Effector memory CD8-positive, alpha-beta T cell (primary cell): Measurements from ENCODE around the gene CXCR6.

ENCODE experiments used
- ATAC-seq: fragments of 150-1000 bp; cut with Tn5 transposase; replicated peaks from 2 replicates; pipeline ENCODE4 v1.10.0; 2021; ENCODE audit warnings: mild to moderate bottlenecking, moderate library complexity
- DNase-seq, 3 experiments: peaks; one replicate each; pipeline ENCODE4 v3.0.0; 2021
- H3K27ac Mint-ChIP-seq, 2 donors: one replicate each; pipeline ENCODE4 v1.8.0; 2022; ENCODE audit warnings: mild to moderate bottlenecking in 2 of 2, mixed read lengths in 2 of 2, moderate library complexity in 2 of 2
- H3K27me3 Mint-ChIP-seq, 2 donors: one replicate each; pipeline ENCODE4 v1.8.0; 2022; ENCODE audit warnings: mixed read lengths in 2 of 2
- H3K36me3 Mint-ChIP-seq: one replicate; pipeline ENCODE4 v1.8.0; 2022; ENCODE audit warnings: mild to moderate bottlenecking, moderate library complexity, mixed read lengths; ENCODE audit not compliant: insufficient read depth
- H3K4me1 Mint-ChIP-seq, 2 donors: one replicate each; pipeline ENCODE4 v1.8.0; 2022; ENCODE audit warnings: low read depth in 2 of 2, mixed read lengths in 2 of 2
- H3K4me3 Mint-ChIP-seq, 2 donors: one replicate each; pipeline ENCODE4 v1.8.0; 2022; ENCODE audit warnings: mild to moderate bottlenecking in 2 of 2, mixed read lengths in 2 of 2, moderate library complexity in 2 of 2
- H3K9me3 Mint-ChIP-seq, 2 donors: one replicate each; pipeline ENCODE4 v1.8.0; 2022; ENCODE audit warnings: mixed read lengths in 2 of 2

Gene CXCR6

DNA sequence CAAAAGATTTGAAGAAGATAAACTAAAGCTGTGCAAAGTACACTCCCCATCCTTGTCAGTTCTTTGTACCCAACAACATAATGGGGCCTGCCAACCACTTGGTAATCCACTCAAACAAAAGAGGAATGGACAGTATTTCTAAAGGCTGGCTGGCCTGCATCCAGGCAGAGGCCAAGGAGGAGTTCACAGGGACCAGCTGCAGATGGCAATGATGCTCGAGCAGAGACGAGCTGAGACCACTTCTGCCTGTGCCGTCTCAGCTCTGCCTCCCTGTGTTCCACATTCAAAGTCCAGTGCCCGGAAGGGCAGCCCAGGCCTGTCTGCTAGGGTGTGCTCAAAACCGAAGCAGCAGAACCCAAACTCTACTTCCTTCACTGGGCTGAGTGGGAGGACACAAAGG lies 14.3 kb downstream of the CXCR6 start:
- ATAC-seq, result no peak
- Mint-ChIP-seq H3K27me3 (no peaks in the 10 kb centered on the region), H3K36me3 (peaks cover 89% of the 10 kb centered on the region), H3K4me1 (peaks cover 55 to 60% of the 10 kb centered on the region in 2 donors), H3K9me3 (no peaks in the 10 kb centered on the region), H3K4me3 (peak overlapping the region; percentile 64 to 66), H3K27ac (peak overlapping the region; percentile 94 to 96)
- no peak for DNase-seq

DNA sequence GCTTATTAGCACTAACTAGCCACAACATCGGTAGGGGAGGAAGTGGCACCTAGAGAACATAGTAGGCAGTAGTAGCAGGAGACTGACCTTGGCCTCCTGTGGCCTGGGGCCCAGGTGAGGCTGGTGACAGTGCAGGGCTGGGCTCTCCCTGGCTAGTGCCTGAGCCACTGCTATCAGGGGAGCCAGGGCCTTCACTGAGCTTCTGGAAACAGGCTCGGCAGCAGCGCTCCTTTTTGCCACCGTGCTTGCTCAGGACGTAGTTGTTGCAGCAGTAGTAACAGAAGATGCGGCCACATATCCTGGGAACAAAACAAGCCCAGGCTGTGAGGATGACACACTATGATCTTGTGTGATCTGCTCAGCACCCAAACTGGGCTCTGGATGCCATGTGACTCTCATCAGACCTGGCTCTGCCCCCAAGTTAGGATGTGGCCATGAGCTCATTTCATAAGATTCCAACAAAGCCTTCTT lies 15.1 kb downstream of the CXCR6 start:
- DNase-seq (peak in 1 of 3 experiments; percentile 40), ATAC-seq (peak; percentile 67)
- H3K9me3 Mint-ChIP-seq, result no peaks in the 10 kb centered on the region
- no peaks in the 10 kb centered on the region for H3K27me3 Mint-ChIP-seq
- peaks cover 57 to 62% of the 10 kb centered on the region in 2 donors for H3K4me1 Mint-ChIP-seq
- peaks cover 84% of the 10 kb centered on the region for H3K36me3 Mint-ChIP-seq
- H3K4me3 Mint-ChIP-seq, result peak overlapping the region; percentile 64 to 66
- peak overlapping the region; percentile 94 to 96 for H3K27ac Mint-ChIP-seq

DNA sequence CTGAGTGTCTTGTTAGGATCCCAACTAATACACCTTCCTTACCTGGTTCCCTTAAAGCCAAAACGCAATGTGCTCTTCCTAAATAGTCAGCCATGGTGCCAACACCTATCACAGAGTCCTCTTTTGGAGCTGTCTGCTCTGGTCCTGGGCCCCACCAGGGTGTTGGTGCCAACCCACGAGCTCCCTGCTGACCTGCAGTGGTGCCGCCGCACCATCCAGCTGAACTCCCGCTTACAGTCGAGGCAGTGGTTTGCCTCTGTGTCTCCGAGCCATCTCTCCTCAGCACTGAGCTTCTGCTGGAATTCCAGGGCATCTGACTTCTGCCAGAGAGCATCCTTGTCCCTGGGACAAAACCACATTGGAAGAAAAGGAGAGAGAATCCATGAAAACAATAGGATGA lies 15.9 kb downstream of the CXCR6 start:
- ATAC-seq (no peak), DNase-seq (no peak)
- Mint-ChIP-seq H3K9me3 (no peaks in the 10 kb centered on the region), H3K4me3 (peak overlapping the region; percentile 64 to 66), H3K27me3 (no peaks in the 10 kb centered on the region), H3K4me1 (peaks cover 62 to 65% of the 10 kb centered on the region in 2 donors), H3K36me3 (peaks cover 82% of the 10 kb centered on the region), H3K27ac (peak overlapping the region; percentile 94 to 96)

DNA sequence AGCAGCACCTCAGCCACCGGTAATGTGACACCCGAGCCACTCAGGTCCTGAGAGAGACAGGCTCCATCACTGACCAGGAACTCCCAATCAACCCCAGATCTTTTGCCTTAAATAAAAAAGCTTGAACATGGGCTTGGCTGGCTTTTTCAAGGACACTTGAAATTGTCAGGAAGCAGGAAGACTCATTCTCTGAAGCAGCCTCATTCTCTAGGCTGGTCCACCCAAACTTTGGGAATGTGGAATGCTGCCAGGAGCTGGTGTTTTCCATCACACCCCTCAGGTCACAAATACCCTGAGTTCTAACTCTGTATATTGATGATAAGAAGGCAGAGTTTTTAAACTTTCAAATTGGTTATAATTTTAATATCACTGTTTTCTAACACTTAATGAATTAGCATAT lies 17.0 kb downstream of the CXCR6 start:
- ATAC-seq, result no peak
- peak overlapping the region; percentile 94 to 96 for H3K27ac Mint-ChIP-seq
- H3K36me3 Mint-ChIP-seq, result peaks cover 77% of the 10 kb centered on the region
- H3K9me3 Mint-ChIP-seq, result no peaks in the 10 kb centered on the region
- DNase-seq, result no peak
- H3K27me3 Mint-ChIP-seq, result no peaks in the 10 kb centered on the region
- peaks cover 66 to 71% of the 10 kb centered on the region in 2 donors for H3K4me1 Mint-ChIP-seq
- H3K4me3 Mint-ChIP-seq, result no peak overlapping the region

DNA sequence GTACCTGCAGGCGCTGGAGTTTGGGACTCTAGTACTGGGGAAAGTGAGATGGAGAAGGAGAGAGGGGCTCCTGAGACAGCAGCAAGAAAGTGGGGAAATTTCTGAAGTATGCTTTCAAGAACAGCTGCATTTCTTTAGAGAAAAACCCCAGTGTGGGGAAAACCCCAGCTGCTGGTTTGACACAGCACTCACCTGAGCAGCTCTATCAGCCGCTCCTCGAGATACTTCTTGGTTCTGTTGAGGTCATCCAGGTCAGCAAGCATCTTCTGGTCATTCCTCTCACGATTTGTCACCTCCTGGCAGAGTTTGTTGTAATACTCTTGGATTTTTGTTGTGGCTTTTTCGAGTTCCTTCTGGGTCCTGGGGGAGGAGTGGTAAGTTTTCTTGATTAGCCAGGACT lies 18.8 kb downstream of the CXCR6 start:
- Mint-ChIP-seq H3K4me1 (peaks cover 79 to 84% of the 10 kb centered on the region in 2 donors), H3K9me3 (no peaks in the 10 kb centered on the region), H3K27me3 (no peaks in the 10 kb centered on the region), H3K36me3 (peaks cover 67% of the 10 kb centered on the region), H3K27ac (peak overlapping the region; percentile 83 to 95), H3K4me3 (peak overlapping the region in 1 of 2 donors; percentile 74)
- ATAC-seq (peak; percentile 45), DNase-seq (no peak)

DNA sequence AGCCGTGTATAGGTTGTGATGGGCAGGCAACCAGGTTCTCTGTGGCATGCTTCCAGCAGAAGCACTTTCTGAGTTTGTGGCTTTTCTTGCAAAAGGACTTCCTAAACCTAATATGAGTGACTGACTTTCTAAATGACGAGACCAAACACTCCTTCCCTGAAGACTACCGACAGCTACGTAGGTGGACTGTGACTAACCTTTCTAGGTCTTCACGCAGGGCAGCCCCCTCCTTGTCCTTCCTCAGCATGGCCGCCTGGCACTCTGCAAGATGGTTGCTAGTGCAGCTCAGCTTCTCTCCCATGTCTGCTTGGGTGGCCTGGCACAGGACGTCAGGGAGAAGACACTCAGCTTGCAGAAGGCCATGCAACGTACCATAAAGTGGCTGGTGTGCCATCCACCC lies 20.9 kb downstream of the CXCR6 start:
- H3K27me3 Mint-ChIP-seq, result no peaks in the 10 kb centered on the region
- H3K36me3 Mint-ChIP-seq, result peaks cover 70% of the 10 kb centered on the region
- no peaks in the 10 kb centered on the region for H3K9me3 Mint-ChIP-seq
- H3K4me1 Mint-ChIP-seq, result peaks cover 78 to 82% of the 10 kb centered on the region in 2 donors
- peak overlapping the region; percentile 74 to 75 for H3K4me3 Mint-ChIP-seq
- peak; percentile 59 for ATAC-seq
- DNase-seq, result no peak
- H3K27ac Mint-ChIP-seq, result peak overlapping the region; percentile 83 to 95

GRCh38 chr3:45965253-45965652 lies 22.0 kb downstream of the CXCR6 start:
- H3K27me3 Mint-ChIP-seq, result no peaks in the 10 kb centered on the region
- peak; percentile 58 for ATAC-seq
- H3K27ac Mint-ChIP-seq, result peak overlapping the region; percentile 83 to 95
- DNase-seq, result no peak
- H3K4me1 Mint-ChIP-seq, result peaks cover 78 to 83% of the 10 kb centered on the region in 2 donors
- H3K36me3 Mint-ChIP-seq, result peaks cover 64% of the 10 kb centered on the region
- H3K9me3 Mint-ChIP-seq, result no peaks in the 10 kb centered on the region
- H3K4me3 Mint-ChIP-seq, result peak overlapping the region; percentile 74 to 75

DNA sequence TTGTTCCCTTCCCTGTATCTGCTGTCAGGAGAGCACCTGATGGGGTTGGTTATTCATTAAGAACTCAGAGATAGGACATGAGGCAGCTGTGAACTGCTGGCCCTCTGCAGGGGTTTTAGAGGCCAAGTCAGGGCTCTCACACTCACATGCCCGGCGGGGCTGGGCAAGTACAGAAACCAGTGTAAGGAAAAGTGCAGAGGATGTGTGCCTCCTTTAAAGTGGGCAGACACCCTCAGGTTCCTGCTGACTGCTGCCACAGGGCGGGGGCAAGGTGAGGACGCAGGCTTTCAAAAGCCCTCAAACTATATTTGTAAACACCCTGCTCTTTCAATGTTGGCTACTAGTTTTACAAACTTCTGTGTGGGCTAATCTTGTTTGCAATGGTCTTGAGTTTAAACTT lies 22.4 kb downstream of the CXCR6 start:
- H3K9me3 Mint-ChIP-seq, result no peaks in the 10 kb centered on the region
- no peaks in the 10 kb centered on the region for H3K27me3 Mint-ChIP-seq
- DNase-seq, result peak; percentile 40 to 48 (median 44)
- H3K4me3 Mint-ChIP-seq, result peak overlapping the region; percentile 74 to 75
- ATAC-seq, result peak; percentile 69
- peaks cover 81 to 86% of the 10 kb centered on the region in 2 donors for H3K4me1 Mint-ChIP-seq
- H3K36me3 Mint-ChIP-seq, result peaks cover 64% of the 10 kb centered on the region
- H3K27ac Mint-ChIP-seq, result peak overlapping the region; percentile 83 to 95

GRCh38 chr3:45966371-45966791 lies 23.1 kb downstream of the CXCR6 start:
- Mint-ChIP-seq H3K27me3 (no peaks in the 10 kb centered on the region), H3K4me1 (peaks cover 82 to 87% of the 10 kb centered on the region in 2 donors), H3K27ac (peak overlapping the region in 1 of 2 donors; percentile 95), H3K4me3 (peak overlapping the region; percentile 74 to 75), H3K9me3 (no peaks in the 10 kb centered on the region), H3K36me3 (peaks cover 60% of the 10 kb centered on the region)
- ATAC-seq, result no peak
- DNase-seq, result no peak

GRCh38 chr3:45966950-45967640 lies 23.8 kb downstream of the CXCR6 start:
- peak overlapping the region; percentile 92 to 95 for H3K27ac Mint-ChIP-seq
- H3K4me3 Mint-ChIP-seq, result peak overlapping the region; percentile 74 to 75
- H3K27me3 Mint-ChIP-seq, result no peaks in the 10 kb centered on the region
- H3K36me3 Mint-ChIP-seq, result peaks cover 60% of the 10 kb centered on the region
- ATAC-seq, result no peak
- DNase-seq, result no peak
- H3K4me1 Mint-ChIP-seq, result peaks cover 85 to 93% of the 10 kb centered on the region in 2 donors
- no peaks in the 10 kb centered on the region for H3K9me3 Mint-ChIP-seq

DNA sequence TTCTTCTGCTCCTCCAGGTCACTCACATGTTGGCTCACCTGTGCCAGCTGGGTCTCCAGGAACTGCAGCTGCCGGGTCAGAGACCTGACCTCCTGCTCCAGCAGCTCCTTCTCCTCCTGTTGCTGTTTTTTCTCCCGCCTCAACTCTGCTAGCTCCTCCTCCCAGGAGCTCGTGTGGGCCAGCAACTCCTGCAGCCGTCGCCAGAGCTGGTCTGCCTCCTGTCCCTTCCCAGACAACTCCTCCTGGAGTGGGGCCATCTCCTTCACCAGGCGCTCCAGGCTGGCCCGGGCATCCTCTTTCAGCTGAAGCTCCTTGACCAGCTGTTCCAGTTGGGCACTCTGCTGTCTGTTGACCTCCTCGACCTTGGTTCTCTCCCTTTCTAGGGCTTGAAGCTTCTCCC lies 24.5 kb downstream of the CXCR6 start:
- DNase-seq (no peak), ATAC-seq (no peak)
- Mint-ChIP-seq H3K36me3 (peaks cover 61% of the 10 kb centered on the region), H3K4me1 (peaks cover 83 to 92% of the 10 kb centered on the region in 2 donors), H3K27ac (peak overlapping the region; percentile 92 to 95), H3K4me3 (peak overlapping the region; percentile 74 to 75), H3K9me3 (no peaks in the 10 kb centered on the region), H3K27me3 (no peaks in the 10 kb centered on the region)

- ATAC-seq (no peak), DNase-seq (no peak)
- Mint-ChIP-seq H3K9me3 (no peaks in the 10 kb centered on the region), H3K36me3 (peaks cover 63% of the 10 kb centered on the region), H3K27me3 (no peaks in the 10 kb centered on the region), H3K4me3 (peak overlapping the region; percentile 74 to 75), H3K27ac (peak overlapping the region; percentile 92 to 95), H3K4me1 (peaks cover 82 to 92% of the 10 kb centered on the region in 2 donors)
Observed at GRCh38 chr3:45968149-45968548, 24.9 kb downstream of the CXCR6 start.

GRCh38 chr3:45968706-45969105 lies 25.4 kb downstream of the CXCR6 start:
- Mint-ChIP-seq H3K27ac (peak overlapping the region; percentile 92 to 95), H3K36me3 (peaks cover 62% of the 10 kb centered on the region), H3K27me3 (no peaks in the 10 kb centered on the region), H3K9me3 (no peaks in the 10 kb centered on the region), H3K4me3 (peak overlapping the region; percentile 74 to 75), H3K4me1 (peaks cover 76 to 92% of the 10 kb centered on the region in 2 donors)
- DNase-seq (no peak), ATAC-seq (no peak)

- Mint-ChIP-seq H3K27ac (peak overlapping the region; percentile 88 to 95), H3K27me3 (no peaks in the 10 kb centered on the region), H3K36me3 (peaks cover 62% of the 10 kb centered on the region), H3K4me1 (peaks cover 74 to 89% of the 10 kb centered on the region in 2 donors), H3K4me3 (peak overlapping the region; percentile 74 to 75), H3K9me3 (no peaks in the 10 kb centered on the region)
- DNase-seq, result no peak
- ATAC-seq, result no peak
Observed at GRCh38 chr3:45969116-45969515, 25.9 kb downstream of the CXCR6 start.
